PC-3 (cell line): ENCODE measurements around the gene CCT6A. TPM values are rescaled to one million over a fixed set of nuclear protein-coding genes. Genes with fewer than 3 reads are reported as not detected.
"Not testable (repeated sequence)": the region's sequence is repeated elsewhere in the genome, so short reads cannot be mapped to it uniquely, and the experiment has no call there.

Source experiments
- ATAC-seq: fragments of 200-7000 bp; cut with Tn5 transposase; 2 replicates; pipeline ENCODE4 v1.9.1; 2020; ENCODE audit warnings: mild to moderate bottlenecking, moderate library complexity
- BruUV-seq: library from RNA; stranded (reverse); fragments of 400-500 nt; replicated peaks from 2 replicates; lab custom pipeline; 2021; lab: Mats Ljungman, UMichigan
- CTCF ChIA-PET: fragments of 300-600 bp; sonication (Branson Sonifier 250); formaldehyde crosslinking; loops from one replicate; lab custom pipeline; 2022; ENCODE audit warnings: antibody characterized with exemption; lab: Charles Lee
- POLR2A ChIA-PET: fragments of 300-600 bp; sonication (Branson Sonifier 250); formaldehyde crosslinking; loops from one replicate; lab custom pipeline; 2022; ENCODE audit warnings: antibody characterized with exemption; ENCODE audit not compliant: unreplicated experiment; lab: Charles Lee
- DNase-seq: peaks from one replicate; pipeline ENCODE4 v3.0.0-alpha.2; 2015
- H2AFZ ChIP-seq: fragments of 300-600 bp; sonication (generic); 2 replicates; pipeline ENCODE4 v1.6.0; 2016; ENCODE audit warnings: antibody characterized with exemption, low read length
- H3F3A ChIP-seq: fragments of 300-600 bp; sonication (generic); one replicate; pipeline ENCODE4 v1.6.0; 2017; ENCODE audit warnings: antibody characterized with exemption, low read length, control low read depth, mild to moderate bottlenecking; ENCODE audit not compliant: unreplicated experiment
- H3K27ac ChIP-seq: fragments of 300-600 bp; sonication (generic); 2 replicates; pipeline ENCODE4 v1.5.1; 2016; ENCODE audit warnings: mild to moderate bottlenecking, low read length
- H3K27me3 ChIP-seq: fragments of 300-600 bp; sonication (generic); 2 replicates; pipeline ENCODE4 v1.6.1; 2016; ENCODE audit warnings: low read length, mixed read lengths
- H3K36me3 ChIP-seq: fragments of 300-600 bp; sonication (generic); 2 replicates; pipeline ENCODE4 v1.6.1; 2016; ENCODE audit warnings: low read depth, mixed run types, low read length, mixed read lengths
- H3K4me1 ChIP-seq: fragments of 300-600 bp; sonication (generic); 2 replicates; pipeline ENCODE4 v1.5.1; 2016; ENCODE audit warnings: low read length; ENCODE audit not compliant: insufficient read depth
- H3K4me2 ChIP-seq: fragments of 300-600 bp; sonication (generic); 2 replicates; pipeline ENCODE4 v1.6.0; 2016; ENCODE audit warnings: low read length
- H3K4me3 ChIP-seq: fragments of 300-600 bp; sonication (generic); 2 replicates; pipeline ENCODE4 v1.5.1; 2016; ENCODE audit warnings: mild to moderate bottlenecking, low read length, mixed read lengths
- H3K79me2 ChIP-seq: fragments of 300-600 bp; sonication (generic); 2 replicates; pipeline ENCODE4 v1.6.1; 2017; ENCODE audit warnings: low read length, mixed read lengths
- H3K9ac ChIP-seq: fragments of 300-600 bp; sonication (generic); 2 replicates; pipeline ENCODE4 v1.6.0; 2016; ENCODE audit warnings: mild to moderate bottlenecking, low read length
- H3K9me2 ChIP-seq: fragments of 300-600 bp; sonication (generic); replicated peaks from 2 replicates; pipeline ENCODE4 v1.6.1; 2016; ENCODE audit warnings: mixed run types, low read length, mixed read lengths
- H3K9me3 ChIP-seq: fragments of 300-600 bp; sonication (generic); 2 replicates; pipeline ENCODE4 v1.6.1; 2016; ENCODE audit warnings: low read length, mixed read lengths
- H4K20me1 ChIP-seq: fragments of 300-600 bp; sonication (generic); 2 replicates; pipeline ENCODE4 v1.6.1; 2016; ENCODE audit warnings: low read length, mixed read lengths
- CTCF ChIP-seq: fragments of 300-600 bp; sonication (generic); conservative IDR thresholded peaks from 2 replicates; pipeline ENCODE4 v1.5.1; 2017; ENCODE audit warnings: antibody characterized with exemption, low read depth, mild to moderate bottlenecking, low read length
- EZH2 ChIP-seq: fragments of 300-600 bp; sonication (generic); IDR thresholded peaks from one replicate; pipeline ENCODE4 v1.6.1; 2017; ENCODE audit warnings: antibody characterized with exemption, mild to moderate bottlenecking, low read length; ENCODE audit not compliant: unreplicated experiment
- EZH2phosphoT487 ChIP-seq: fragments of 300-600 bp; sonication (generic); IDR thresholded peaks from 2 replicates; pipeline ENCODE4 v1.6.1; 2018; ENCODE audit warnings: mild to moderate bottlenecking, antibody characterized with exemption, low read length, borderline replicate concordance
- intact Hi-C: fragments of 100-400 bp; cut with micrococcal nuclease; formaldehyde crosslinking; loops from 2 replicates; pipeline ENCODE4 v1.9.0; 2023
- total RNA-seq: library from RNA; depleted of rRNA; stranded (reverse); fragments of >200 nt; gene quantifications from 2 replicates; pipeline ENCODE4 v1.2.3, GENCODE V29; 2014

CCT6A gene
- total RNA-seq, 1 experiment from 2014 or later: 338 TPM

- ATAC-seq: no peak
These were observed 44.4 kb upstream of the CCT6A start for GRCh38 chr7:56007167-56007652.

GRCh38 chr7:56007891-56008290 is 43.7 kb upstream of the CCT6A start:
- intact Hi-C loops: no loop called here
- BruUV-seq: no TSS peak
- H3K4me2 ChIP-seq: no peak overlapping the region
- no peaks in the 10 kb centered on the region for H3F3A ChIP-seq
- no peak overlapping the region for H2AFZ ChIP-seq
- H3K79me2 ChIP-seq: no peaks in the 10 kb centered on the region
- no peaks in the 10 kb centered on the region for H3K36me3 ChIP-seq
- ChIA-PET CTCF (interaction anchor here (1.0 kb wide), 1 partner anchor 42 kb away, joined by 3 read pairs; no protein-coding TSS in a partner anchor), POLR2A (no interaction called here)
- H4K20me1 ChIP-seq: no peaks in the 10 kb centered on the region
- no peak overlapping the region for H3K27ac ChIP-seq
- ATAC-seq (no peak), DNase-seq (no peak)
- no peaks in the 10 kb centered on the region for H3K4me1 ChIP-seq
- H3K9ac ChIP-seq: no peak overlapping the region
- H3K9me3 ChIP-seq: no peaks in the 10 kb centered on the region
- no peak for TF ChIP-seq EZH2phosphoT487
- no peak for TF ChIP-seq EZH2
- TF ChIP-seq CTCF: no peak
- no peaks in the 10 kb centered on the region for H3K9me2 ChIP-seq
- H3K4me3 ChIP-seq: no peak overlapping the region
- H3K27me3 ChIP-seq: no peaks in the 10 kb centered on the region

More at GRCh38 chr7:56007167-56007652, 44.4 kb upstream of the CCT6A start:
- no peak for TF ChIP-seq CTCF
- no peak for TF ChIP-seq EZH2
- TF ChIP-seq EZH2phosphoT487: no peak
- H3K79me2 ChIP-seq: no peaks in the 10 kb centered on the region
- ChIA-PET POLR2A (no interaction called here), CTCF (interaction anchor here (1.0 kb wide), 1 partner anchor 41 kb away, joined by 3 read pairs; no protein-coding TSS in a partner anchor)
- H3K4me1 ChIP-seq: no peaks in the 10 kb centered on the region
- no peak overlapping the region for H3K27ac ChIP-seq
- H3K9me2 ChIP-seq: no peaks in the 10 kb centered on the region
- H3K9me3 ChIP-seq: no peaks in the 10 kb centered on the region
- no peak overlapping the region for H2AFZ ChIP-seq
- no peak overlapping the region for H3K4me3 ChIP-seq
- intact Hi-C loops: no loop called here
- no peaks in the 10 kb centered on the region for H4K20me1 ChIP-seq
- no peaks in the 10 kb centered on the region for H3F3A ChIP-seq
- no peak for DNase-seq
- H3K4me2 ChIP-seq: no peak overlapping the region
- no peak overlapping the region for H3K9ac ChIP-seq
- no peaks in the 10 kb centered on the region for H3K27me3 ChIP-seq
- TSS peak; percentile 8 for BruUV-seq
- no peaks in the 10 kb centered on the region for H3K36me3 ChIP-seq

- Histone ChIP-seq H3K27me3 (no peaks in the 10 kb centered on the region), H3K4me3 (no peak overlapping the region), H3F3A (no peaks in the 10 kb centered on the region), H3K9me2 (no peaks in the 10 kb centered on the region), H4K20me1 (no peaks in the 10 kb centered on the region), H3K9me3 (no peaks in the 10 kb centered on the region), H3K27ac (no peak overlapping the region), H3K9ac (no peak overlapping the region), H3K4me1 (no peaks in the 10 kb centered on the region), H2AFZ (no peak overlapping the region), H3K4me2 (no peak overlapping the region), H3K36me3 (no peaks in the 10 kb centered on the region), H3K79me2 (no peaks in the 10 kb centered on the region)
- DNase-seq: no peak
- intact Hi-C loops: no loop called here
- peak; percentile 71 for ATAC-seq
- BruUV-seq: TSS peak; percentile 6
- TF ChIP-seq EZH2 (no peak), EZH2phosphoT487 (no peak), CTCF (no peak)
- CTCF ChIA-PET: no interaction called here
- POLR2A ChIA-PET: no interaction called here
These were observed 41.9 kb upstream of the CCT6A start for GRCh38 chr7:56009695-56010094.

GRCh38 chr7:56017015-56017414 is 34.5 kb upstream of the CCT6A start:
- H3K9me3 ChIP-seq, H3K4me2 ChIP-seq, H3K27ac ChIP-seq, DNase-seq, intact Hi-C loops, H3K9me2 ChIP-seq, H3K4me1 ChIP-seq, H3F3A ChIP-seq, H3K79me2 ChIP-seq, H3K27me3 ChIP-seq, POLR2A ChIA-PET, H2AFZ ChIP-seq, H3K4me3 ChIP-seq, H4K20me1 ChIP-seq, BruUV-seq, H3K9ac ChIP-seq, ATAC-seq, CTCF ChIA-PET, H3K36me3 ChIP-seq: not testable (repeated sequence)
